GM06990 (cell line): ENCODE data around the gene STARD7.
A peak's percentile ranks its signal among the peaks of the same experiment; 100 is the strongest.

Experiments
- DNase-seq: peaks from one replicate; pipeline ENCODE4 v3.0.0-alpha.2; 2011; ENCODE audit not compliant: insufficient read length; ENCODE audit errors: extremely low read depth
- H3K27me3 ChIP-seq: replicated peaks from 2 replicates; pipeline ENCODE4 v1.6.0; 2011; ENCODE audit warnings: low read length; ENCODE audit not compliant: control insufficient read depth, insufficient read depth
- H3K36me3 ChIP-seq: 2 replicates; pipeline ENCODE4 v1.5.1; 2011; ENCODE audit warnings: low read length; ENCODE audit not compliant: control insufficient read depth, insufficient read depth
- H3K4me3 ChIP-seq: replicated peaks from 2 replicates; pipeline ENCODE4 v1.5.1; 2011; ENCODE audit warnings: low read depth, mild to moderate bottlenecking, control low read depth, low read length
- TF ChIP-seq, protein P1 (sequence below): IDR thresholded peaks from 2 replicates; pipeline ENCODE4 v1.5.1; 2011; ENCODE audit warnings: low read length, control low read depth, mild to moderate bottlenecking, inconsistent platforms; ENCODE audit not compliant: insufficient read depth, poor library complexity, severe bottlenecking

Gene STARD7

GRCh38 chr2:96157649-96158553, 50.7 kb downstream of the STARD7 start:
- DNase-seq, result peak; percentile 86
- Histone ChIP-seq H3K4me3 (peak overlapping the region; percentile 29), H3K36me3 (no peaks in the 10 kb centered on the region), H3K27me3 (no peaks in the 10 kb centered on the region)
- TF ChIP-seq, protein P1, sequence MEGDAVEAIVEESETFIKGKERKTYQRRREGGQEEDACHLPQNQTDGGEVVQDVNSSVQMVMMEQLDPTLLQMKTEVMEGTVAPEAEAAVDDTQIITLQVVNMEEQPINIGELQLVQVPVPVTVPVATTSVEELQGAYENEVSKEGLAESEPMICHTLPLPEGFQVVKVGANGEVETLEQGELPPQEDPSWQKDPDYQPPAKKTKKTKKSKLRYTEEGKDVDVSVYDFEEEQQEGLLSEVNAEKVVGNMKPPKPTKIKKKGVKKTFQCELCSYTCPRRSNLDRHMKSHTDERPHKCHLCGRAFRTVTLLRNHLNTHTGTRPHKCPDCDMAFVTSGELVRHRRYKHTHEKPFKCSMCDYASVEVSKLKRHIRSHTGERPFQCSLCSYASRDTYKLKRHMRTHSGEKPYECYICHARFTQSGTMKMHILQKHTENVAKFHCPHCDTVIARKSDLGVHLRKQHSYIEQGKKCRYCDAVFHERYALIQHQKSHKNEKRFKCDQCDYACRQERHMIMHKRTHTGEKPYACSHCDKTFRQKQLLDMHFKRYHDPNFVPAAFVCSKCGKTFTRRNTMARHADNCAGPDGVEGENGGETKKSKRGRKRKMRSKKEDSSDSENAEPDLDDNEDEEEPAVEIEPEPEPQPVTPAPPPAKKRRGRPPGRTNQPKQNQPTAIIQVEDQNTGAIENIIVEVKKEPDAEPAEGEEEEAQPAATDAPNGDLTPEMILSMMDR, result no peak

DNA sequence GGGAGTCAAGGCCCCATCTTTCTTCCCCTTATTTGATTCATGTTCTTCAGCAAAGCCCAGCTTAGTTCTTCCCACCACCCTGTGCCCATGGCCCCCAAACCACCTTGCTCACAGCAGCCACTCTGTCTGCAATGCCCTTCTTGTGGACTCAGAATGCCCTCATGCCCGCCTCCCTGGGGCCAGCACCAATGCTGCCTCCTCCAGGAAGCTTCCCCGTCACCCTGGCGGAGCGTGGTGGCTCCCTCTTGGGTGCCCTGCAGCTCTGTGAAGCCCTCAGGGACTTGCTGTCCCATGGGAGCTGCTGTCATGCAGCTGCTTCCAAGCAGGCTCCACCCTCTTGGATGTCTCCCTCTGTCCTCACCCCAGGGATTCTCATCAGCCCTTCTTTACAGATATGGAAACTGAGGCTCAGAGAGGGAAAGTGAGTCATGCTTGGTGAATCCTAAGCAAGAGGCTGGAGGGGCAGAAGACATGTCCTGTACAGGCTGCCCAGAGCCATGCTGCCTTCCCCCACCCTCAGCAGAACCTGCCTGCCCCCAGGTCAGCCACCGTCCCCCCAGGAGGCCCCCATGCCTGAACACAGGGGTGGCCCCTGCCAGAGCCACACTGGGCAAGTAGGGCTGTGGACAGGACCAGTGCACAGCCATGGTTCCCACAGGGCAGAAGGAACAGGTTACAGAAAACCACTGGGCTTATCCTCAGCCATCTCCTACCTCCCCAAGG, 51.5 kb downstream of the STARD7 start:
- DNase-seq, result peak; percentile 80
- H3K27me3 ChIP-seq, result no peaks in the 10 kb centered on the region
- H3K4me3 ChIP-seq, result peak overlapping the region; percentile 4
- TF ChIP-seq, protein P1, result no peak
- no peaks in the 10 kb centered on the region for H3K36me3 ChIP-seq

- Histone ChIP-seq H3K27me3 (no peaks in the 10 kb centered on the region), H3K36me3 (no peaks in the 10 kb centered on the region), H3K4me3 (peak overlapping the region; percentile 4; the same call in 1 of the 2 replicates)
- TF ChIP-seq, protein P1, result no peak
- DNase-seq, result no peak
Observed at GRCh38 chr2:96156011-96156820, 52.4 kb downstream of the STARD7 start.

GRCh38 chr2:96154506-96155380, 53.9 kb downstream of the STARD7 start:
- Histone ChIP-seq H3K36me3 (no peaks in the 10 kb centered on the region), H3K27me3 (no peaks in the 10 kb centered on the region), H3K4me3 (no peak overlapping the region)
- TF ChIP-seq, protein P1, result no peak
- DNase-seq, result no peak

GRCh38 chr2:96153991-96154431, 54.6 kb downstream of the STARD7 start:
- Histone ChIP-seq H3K4me3 (no peak overlapping the region), H3K36me3 (no peaks in the 10 kb centered on the region), H3K27me3 (no peaks in the 10 kb centered on the region)
- no peak for DNase-seq
- TF ChIP-seq, protein P1, result peak; percentile 10
